Loucy (cell line): Measurements from ENCODE around the gene DPP8.

Source experiments
- H2AFZ ChIP-seq: fragments of 200-600 bp; sonication (generic); 2 replicates; pipeline ENCODE4 v1.6.0; 2016; ENCODE audit warnings: antibody characterized with exemption, mild to moderate bottlenecking, low read length, moderate library complexity
- H3F3A ChIP-seq: fragments of 200-600 bp; 2 replicates; pipeline ENCODE4 v1.6.0; 2016; ENCODE audit warnings: antibody characterized with exemption, low read depth, mild to moderate bottlenecking
- H3K27me3 ChIP-seq: fragments of 200-600 bp; sonication (generic); 2 replicates; pipeline ENCODE4 v1.6.1; 2014; ENCODE audit warnings: low read length, mild to moderate bottlenecking; ENCODE audit not compliant: insufficient read depth, poor library complexity, severe bottlenecking
- H3K36me3 ChIP-seq: fragments of 200-600 bp; sonication (generic); 2 replicates; pipeline ENCODE4 v1.6.1; 2016; ENCODE audit warnings: low read length; ENCODE audit not compliant: insufficient read depth
- H3K4me1 ChIP-seq: fragments of 200-600 bp; sonication (generic); 2 replicates; pipeline ENCODE4 v1.5.1; 2014; ENCODE audit warnings: low read length, mild to moderate bottlenecking; ENCODE audit not compliant: insufficient read depth, poor library complexity, severe bottlenecking
- H3K4me2 ChIP-seq: fragments of 200-600 bp; sonication (generic); 2 replicates; pipeline ENCODE4 v1.6.0; 2014; ENCODE audit warnings: antibody characterized with exemption, low read length, low read depth, mild to moderate bottlenecking; ENCODE audit not compliant: poor library complexity, severe bottlenecking
- H3K4me3 ChIP-seq: fragments of 200-600 bp; sonication (generic); 2 replicates; pipeline ENCODE4 v1.5.1; 2014; ENCODE audit warnings: low read length, mild to moderate bottlenecking, mixed read lengths; ENCODE audit not compliant: poor library complexity, severe bottlenecking
- H3K79me2 ChIP-seq: fragments of 200-600 bp; sonication (generic); 2 replicates; pipeline ENCODE4 v1.6.1; 2014; ENCODE audit warnings: low read length; ENCODE audit not compliant: insufficient read depth
- H3K9ac ChIP-seq: fragments of 200-600 bp; sonication (generic); 2 replicates; pipeline ENCODE4 v1.6.0; 2014; ENCODE audit warnings: mild to moderate bottlenecking, low read depth, low read length, moderate library complexity; ENCODE audit not compliant: poor library complexity, severe bottlenecking
- H3K9me2 ChIP-seq: fragments of 200-600 bp; sonication (generic); replicated peaks from 2 replicates; pipeline ENCODE4 v1.6.1; 2016; ENCODE audit warnings: low read depth, low read length, mixed read lengths
- H3K9me3 ChIP-seq: fragments of 200-600 bp; sonication (generic); 2 replicates; pipeline ENCODE4 v1.6.1; 2014; ENCODE audit warnings: mild to moderate bottlenecking, antibody characterized with exemption, low read length, low read depth; ENCODE audit not compliant: insufficient read depth
- H4K20me1 ChIP-seq: fragments of 200-600 bp; sonication (generic); 2 replicates; pipeline ENCODE4 v1.6.0; 2014; ENCODE audit warnings: antibody characterized with exemption, low read length, mild to moderate bottlenecking; ENCODE audit not compliant: insufficient read depth, poor library complexity, severe bottlenecking
- CTCF ChIP-seq: fragments of 200-600 bp; sonication (generic); conservative IDR thresholded peaks from 2 replicates; pipeline ENCODE4 v1.5.1; 2014; ENCODE audit warnings: mild to moderate bottlenecking, antibody characterized with exemption, low read length
- EZH2phosphoT487 ChIP-seq: fragments of 200-600 bp; IDR thresholded peaks from 2 replicates; pipeline ENCODE4 v1.6.1; 2018; ENCODE audit warnings: antibody characterized with exemption, mild to moderate bottlenecking, moderate library complexity, borderline replicate concordance

Gene DPP8

GRCh38 chr15:65518633-65519285 lies 1.3 kb upstream of the DPP8 start:
- H3K79me2 ChIP-seq, result peaks cover 32% of the 10 kb centered on the region
- no peak for TF ChIP-seq EZH2phosphoT487
- H3K9me2 ChIP-seq, result no peaks in the 10 kb centered on the region
- H3K4me2 ChIP-seq, result no peak overlapping the region
- H3F3A ChIP-seq, result peaks cover 10% of the 10 kb centered on the region
- peaks cover 35% of the 10 kb centered on the region for H3K4me1 ChIP-seq
- no peaks in the 10 kb centered on the region for H3K9me3 ChIP-seq
- no peaks in the 10 kb centered on the region for H3K27me3 ChIP-seq
- peaks cover 24% of the 10 kb centered on the region for H4K20me1 ChIP-seq
- H3K9ac ChIP-seq, result no peak overlapping the region
- H3K36me3 ChIP-seq, result no peaks in the 10 kb centered on the region
- no peak overlapping the region for H3K4me3 ChIP-seq
- no peak overlapping the region for H2AFZ ChIP-seq

- H4K20me1 ChIP-seq, result peaks cover 29% of the 10 kb centered on the region
- peak overlapping the region; percentile 96 for H3K4me3 ChIP-seq
- peak overlapping the region; percentile 73 for H3K4me2 ChIP-seq
- H3K4me1 ChIP-seq, result peaks cover 42% of the 10 kb centered on the region
- no peaks in the 10 kb centered on the region for H3K36me3 ChIP-seq
- peak overlapping the region; percentile 87 for H2AFZ ChIP-seq
- H3K9ac ChIP-seq, result peak overlapping the region; percentile 97
- peaks cover 37% of the 10 kb centered on the region for H3K79me2 ChIP-seq
- no peaks in the 10 kb centered on the region for H3K9me2 ChIP-seq
- no peaks in the 10 kb centered on the region for H3K27me3 ChIP-seq
- H3K9me3 ChIP-seq, result no peaks in the 10 kb centered on the region
- H3F3A ChIP-seq, result peaks cover 13% of the 10 kb centered on the region
- TF ChIP-seq CTCF (no peak), EZH2phosphoT487 (no peak)
Measured at GRCh38 chr15:65517866-65518207, 348 bp upstream of the DPP8 start.

GRCh38 chr15:65512807-65513416 lies 4.6 kb downstream of the DPP8 start:
- Histone ChIP-seq H3F3A (peaks cover 19% of the 10 kb centered on the region), H3K4me2 (peak overlapping the region; percentile 92), H3K9ac (peak overlapping the region; percentile 69), H3K9me2 (no peaks in the 10 kb centered on the region), H4K20me1 (peaks cover 32% of the 10 kb centered on the region), H3K79me2 (peaks cover 76% of the 10 kb centered on the region), H2AFZ (no peak overlapping the region), H3K36me3 (peaks cover 12% of the 10 kb centered on the region; the same call in 1 of the 2 replicates), H3K9me3 (no peaks in the 10 kb centered on the region), H3K4me3 (peak overlapping the region; percentile 68), H3K27me3 (no peaks in the 10 kb centered on the region), H3K4me1 (peaks cover 60% of the 10 kb centered on the region)
- TF ChIP-seq CTCF (no peak), EZH2phosphoT487 (no peak)
